Measurements from ENCODE around the gene RPL5. TPM values are rescaled to one million over a fixed set of nuclear protein-coding genes. Genes with fewer than 3 reads are reported as not detected.

RPL5 gene
- polyA plus RNA-seq, 1 donor from 2014 or later, result 1,645 TPM

DNA sequence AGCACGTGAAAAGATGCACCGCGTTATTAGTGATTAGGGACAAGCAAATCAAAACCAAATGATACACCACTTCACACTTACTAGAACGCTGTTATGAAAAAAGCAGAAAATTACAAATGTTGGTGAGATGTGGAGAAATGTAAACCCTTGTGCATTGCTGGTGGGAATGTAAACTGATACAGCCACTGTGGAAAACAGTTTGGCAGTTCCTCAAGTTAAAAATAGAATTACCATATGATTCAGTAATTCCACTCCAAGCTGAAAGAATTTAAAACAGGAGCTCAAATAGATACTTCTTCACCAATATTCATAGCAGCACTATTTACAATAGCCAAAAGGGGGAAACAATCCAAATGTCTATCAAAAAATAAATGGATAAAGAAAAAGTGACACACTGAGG is 36.7 kb upstream of the RPL5 start:
- no peaks in the 10 kb centered on the region for H3K9me3 ChIP-seq (ENCODE audit: low read length)
- H4K20me1 ChIP-seq (ENCODE audit: insufficient read depth), result no peaks in the 10 kb centered on the region
- H3K4me3 ChIP-seq (ENCODE audit: low read length), result no peak overlapping the region
- H3K27me3 ChIP-seq (ENCODE audit: insufficient read depth, low read depth, low read length), result no peaks in the 10 kb centered on the region
- no peak overlapping the region for H3K27ac ChIP-seq (ENCODE audit: low read length)
- TF ChIP-seq TAF1 (IDR thresholded peaks at IDR 0.05; ENCODE audit: low read depth), result no peak
- no peak for TF ChIP-seq SMC3 (conservative IDR thresholded peaks at IDR 0.05; ENCODE audit: poor library complexity)
- TF ChIP-seq, protein P1, sequence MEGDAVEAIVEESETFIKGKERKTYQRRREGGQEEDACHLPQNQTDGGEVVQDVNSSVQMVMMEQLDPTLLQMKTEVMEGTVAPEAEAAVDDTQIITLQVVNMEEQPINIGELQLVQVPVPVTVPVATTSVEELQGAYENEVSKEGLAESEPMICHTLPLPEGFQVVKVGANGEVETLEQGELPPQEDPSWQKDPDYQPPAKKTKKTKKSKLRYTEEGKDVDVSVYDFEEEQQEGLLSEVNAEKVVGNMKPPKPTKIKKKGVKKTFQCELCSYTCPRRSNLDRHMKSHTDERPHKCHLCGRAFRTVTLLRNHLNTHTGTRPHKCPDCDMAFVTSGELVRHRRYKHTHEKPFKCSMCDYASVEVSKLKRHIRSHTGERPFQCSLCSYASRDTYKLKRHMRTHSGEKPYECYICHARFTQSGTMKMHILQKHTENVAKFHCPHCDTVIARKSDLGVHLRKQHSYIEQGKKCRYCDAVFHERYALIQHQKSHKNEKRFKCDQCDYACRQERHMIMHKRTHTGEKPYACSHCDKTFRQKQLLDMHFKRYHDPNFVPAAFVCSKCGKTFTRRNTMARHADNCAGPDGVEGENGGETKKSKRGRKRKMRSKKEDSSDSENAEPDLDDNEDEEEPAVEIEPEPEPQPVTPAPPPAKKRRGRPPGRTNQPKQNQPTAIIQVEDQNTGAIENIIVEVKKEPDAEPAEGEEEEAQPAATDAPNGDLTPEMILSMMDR (IDR thresholded peaks at IDR 0.05; ENCODE audit: poor library complexity, severe bottlenecking), result no peak
- TF ChIP-seq MXI1 (conservative IDR thresholded peaks at IDR 0.05; ENCODE audit: poor library complexity, severe bottlenecking), result no peak
- no peak for TF ChIP-seq RAD21 (conservative IDR thresholded peaks at IDR 0.05)
- no peak overlapping the region for H3K4me2 ChIP-seq (ENCODE audit: low read length)
- H3K79me2 ChIP-seq (replicated peaks; ENCODE audit: insufficient read depth, low read length), result no peaks in the 10 kb centered on the region
- no peaks in the 10 kb centered on the region for H3K36me3 ChIP-seq (ENCODE audit: insufficient read depth, low read length)
- no peak overlapping the region for H3K9ac ChIP-seq (ENCODE audit: low read length)
- H3K9me2 ChIP-seq (ENCODE audit: insufficient read depth, low read length), result no peaks in the 10 kb centered on the region
- H3F3A ChIP-seq (ENCODE audit: insufficient read depth, low read length, poor library complexity, severe bottlenecking), result no peaks in the 10 kb centered on the region
- H2AFZ ChIP-seq (ENCODE audit: low read depth, low read length), result no peak overlapping the region

DNA sequence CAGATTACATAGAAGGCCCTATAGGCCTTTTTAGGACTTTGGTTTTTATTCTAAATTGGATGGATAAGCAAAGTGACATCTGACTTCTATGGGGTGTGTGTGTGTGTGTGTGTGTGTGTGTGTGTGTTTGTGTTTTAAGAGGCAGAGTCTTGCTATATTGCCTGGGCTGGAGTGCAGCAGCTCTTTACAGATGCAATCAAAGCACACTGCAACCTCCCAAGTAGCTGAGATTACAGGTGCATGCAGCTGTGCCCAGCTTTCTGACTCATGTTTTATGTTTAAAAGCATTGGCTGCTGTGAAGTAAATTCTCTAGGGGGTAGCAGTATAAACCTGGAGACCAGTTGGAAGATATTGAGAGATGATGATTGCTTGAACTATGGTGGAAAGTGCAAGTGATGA is 34.5 kb upstream of the RPL5 start:
- H3K27ac ChIP-seq (ENCODE audit: low read length), result no peak overlapping the region

More for the DNA sequence above, 34.5 kb upstream of the RPL5 start:
- Histone ChIP-seq H3F3A (ENCODE audit: insufficient read depth, low read length, poor library complexity, severe bottlenecking) (no peaks in the 10 kb centered on the region), H2AFZ (ENCODE audit: low read depth, low read length) (no peak overlapping the region), H3K4me3 (ENCODE audit: low read length) (no peak overlapping the region), H3K27me3 (ENCODE audit: insufficient read depth, low read depth, low read length) (no peaks in the 10 kb centered on the region), H4K20me1 (ENCODE audit: insufficient read depth) (no peaks in the 10 kb centered on the region), H3K36me3 (ENCODE audit: insufficient read depth, low read length) (no peaks in the 10 kb centered on the region), H3K79me2 (replicated peaks; ENCODE audit: insufficient read depth, low read length) (no peaks in the 10 kb centered on the region), H3K9me3 (ENCODE audit: low read length) (no peaks in the 10 kb centered on the region), H3K9me2 (ENCODE audit: insufficient read depth, low read length) (no peaks in the 10 kb centered on the region), H3K9ac (ENCODE audit: low read length) (no peak overlapping the region), H3K4me2 (ENCODE audit: low read length) (no peak overlapping the region)
- no peak for TF ChIP-seq MXI1 (conservative IDR thresholded peaks at IDR 0.05; ENCODE audit: poor library complexity, severe bottlenecking)
- no peak for TF ChIP-seq POLR2AphosphoS5 (IDR thresholded peaks at IDR 0.05)
- TF ChIP-seq, protein P2, sequence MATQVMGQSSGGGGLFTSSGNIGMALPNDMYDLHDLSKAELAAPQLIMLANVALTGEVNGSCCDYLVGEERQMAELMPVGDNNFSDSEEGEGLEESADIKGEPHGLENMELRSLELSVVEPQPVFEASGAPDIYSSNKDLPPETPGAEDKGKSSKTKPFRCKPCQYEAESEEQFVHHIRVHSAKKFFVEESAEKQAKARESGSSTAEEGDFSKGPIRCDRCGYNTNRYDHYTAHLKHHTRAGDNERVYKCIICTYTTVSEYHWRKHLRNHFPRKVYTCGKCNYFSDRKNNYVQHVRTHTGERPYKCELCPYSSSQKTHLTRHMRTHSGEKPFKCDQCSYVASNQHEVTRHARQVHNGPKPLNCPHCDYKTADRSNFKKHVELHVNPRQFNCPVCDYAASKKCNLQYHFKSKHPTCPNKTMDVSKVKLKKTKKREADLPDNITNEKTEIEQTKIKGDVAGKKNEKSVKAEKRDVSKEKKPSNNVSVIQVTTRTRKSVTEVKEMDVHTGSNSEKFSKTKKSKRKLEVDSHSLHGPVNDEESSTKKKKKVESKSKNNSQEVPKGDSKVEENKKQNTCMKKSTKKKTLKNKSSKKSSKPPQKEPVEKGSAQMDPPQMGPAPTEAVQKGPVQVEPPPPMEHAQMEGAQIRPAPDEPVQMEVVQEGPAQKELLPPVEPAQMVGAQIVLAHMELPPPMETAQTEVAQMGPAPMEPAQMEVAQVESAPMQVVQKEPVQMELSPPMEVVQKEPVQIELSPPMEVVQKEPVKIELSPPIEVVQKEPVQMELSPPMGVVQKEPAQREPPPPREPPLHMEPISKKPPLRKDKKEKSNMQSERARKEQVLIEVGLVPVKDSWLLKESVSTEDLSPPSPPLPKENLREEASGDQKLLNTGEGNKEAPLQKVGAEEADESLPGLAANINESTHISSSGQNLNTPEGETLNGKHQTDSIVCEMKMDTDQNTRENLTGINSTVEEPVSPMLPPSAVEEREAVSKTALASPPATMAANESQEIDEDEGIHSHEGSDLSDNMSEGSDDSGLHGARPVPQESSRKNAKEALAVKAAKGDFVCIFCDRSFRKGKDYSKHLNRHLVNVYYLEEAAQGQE (IDR thresholded peaks at IDR 0.05; ENCODE audit: borderline replicate concordance), result no peak
- TF ChIP-seq, protein P1 (IDR thresholded peaks at IDR 0.05; ENCODE audit: poor library complexity, severe bottlenecking), result no peak
- TF ChIP-seq EP300 (conservative IDR thresholded peaks at IDR 0.05; ENCODE audit: poor library complexity, severe bottlenecking), result no peak
- no peak for TF ChIP-seq RAD21 (conservative IDR thresholded peaks at IDR 0.05)
- no peak for TF ChIP-seq EZH2 (IDR thresholded peaks at IDR 0.05; ENCODE audit: borderline replicate concordance, insufficient read depth, low read length, poor library complexity, severe bottlenecking)
- no peak for TF ChIP-seq TAF1 (IDR thresholded peaks at IDR 0.05; ENCODE audit: low read depth)
- TF ChIP-seq SMC3 (conservative IDR thresholded peaks at IDR 0.05; ENCODE audit: poor library complexity), result no peak

Measured in neural cell (in vitro differentiated cells).